C4-2B (cell line): Measurements from ENCODE around the gene GALT.

ENCODE experiments used
- ZFX ChIP-seq: fragments of 450-650 bp; IDR thresholded peaks from 2 replicates; pipeline ENCODE4 v1.6.1; 2017
- TF ChIP-seq, protein P1 (sequence below): fragments of 450-650 bp; conservative IDR thresholded peaks from 2 replicates; pipeline ENCODE4 v1.5.1; 2017; ENCODE audit warnings: mild to moderate bottlenecking

DNA sequence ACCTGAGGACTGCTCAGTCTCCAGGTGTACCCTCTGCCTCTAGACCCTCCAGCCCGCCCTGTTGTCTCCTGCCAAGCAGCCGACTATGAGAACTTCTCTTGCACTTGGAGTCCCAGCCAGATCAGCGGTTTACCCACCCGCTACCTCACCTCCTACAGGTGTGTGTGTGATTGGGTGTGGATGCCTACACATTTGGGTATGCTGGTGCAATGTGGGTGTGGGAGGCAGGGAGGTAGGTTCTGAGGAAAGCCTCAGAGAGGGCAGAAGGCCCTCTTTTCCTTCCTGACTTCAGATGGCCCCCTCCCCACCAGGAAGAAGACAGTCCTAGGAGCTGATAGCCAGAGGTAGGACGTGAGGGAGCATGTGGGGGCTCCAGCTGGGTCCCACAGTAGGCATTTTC is 10.5 kb downstream of the GALT start:
- TF ChIP-seq, protein P1, sequence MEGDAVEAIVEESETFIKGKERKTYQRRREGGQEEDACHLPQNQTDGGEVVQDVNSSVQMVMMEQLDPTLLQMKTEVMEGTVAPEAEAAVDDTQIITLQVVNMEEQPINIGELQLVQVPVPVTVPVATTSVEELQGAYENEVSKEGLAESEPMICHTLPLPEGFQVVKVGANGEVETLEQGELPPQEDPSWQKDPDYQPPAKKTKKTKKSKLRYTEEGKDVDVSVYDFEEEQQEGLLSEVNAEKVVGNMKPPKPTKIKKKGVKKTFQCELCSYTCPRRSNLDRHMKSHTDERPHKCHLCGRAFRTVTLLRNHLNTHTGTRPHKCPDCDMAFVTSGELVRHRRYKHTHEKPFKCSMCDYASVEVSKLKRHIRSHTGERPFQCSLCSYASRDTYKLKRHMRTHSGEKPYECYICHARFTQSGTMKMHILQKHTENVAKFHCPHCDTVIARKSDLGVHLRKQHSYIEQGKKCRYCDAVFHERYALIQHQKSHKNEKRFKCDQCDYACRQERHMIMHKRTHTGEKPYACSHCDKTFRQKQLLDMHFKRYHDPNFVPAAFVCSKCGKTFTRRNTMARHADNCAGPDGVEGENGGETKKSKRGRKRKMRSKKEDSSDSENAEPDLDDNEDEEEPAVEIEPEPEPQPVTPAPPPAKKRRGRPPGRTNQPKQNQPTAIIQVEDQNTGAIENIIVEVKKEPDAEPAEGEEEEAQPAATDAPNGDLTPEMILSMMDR: no peak
- TF ChIP-seq ZFX: no peak
